ENCODE measurements around the gene SEC24D. TPM values are rescaled to one million over a fixed set of nuclear protein-coding genes. Genes with fewer than 3 reads are reported as not detected.

The SEC24D gene
- total RNA-seq, 4 donors from 2014 or later: 47.4 to 54.9 (median 52.8) TPM

- DNase-seq (ENCODE audit: low spot score) (no peak), ATAC-seq (ENCODE audit: low FRiP score) (no peak)
- no peak for TF ChIP-seq CTCF (IDR thresholded peaks at IDR 0.05)
Observed at GRCh38 chr4:118774989-118775388, 60.9 kb downstream of the SEC24D start.

DNA sequence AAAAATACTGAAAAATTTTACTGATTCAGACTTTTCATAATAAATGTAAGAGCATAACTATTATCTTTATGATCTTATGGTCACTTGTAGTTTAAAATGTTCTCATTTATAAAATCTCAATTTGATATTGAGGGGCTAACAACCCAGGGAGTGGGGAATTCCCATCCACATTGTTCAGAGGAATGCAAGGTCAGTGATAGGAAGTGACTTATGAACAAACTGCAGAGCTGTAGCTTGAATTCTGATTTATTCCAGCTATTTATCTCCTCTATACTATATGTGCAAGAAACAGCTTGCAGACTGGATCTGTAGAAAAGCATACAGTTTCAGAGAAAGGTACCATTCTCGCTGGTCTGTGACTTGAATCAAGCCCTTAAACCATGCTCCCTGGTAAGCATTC, 61.6 kb downstream of the SEC24D start:
- no peak for DNase-seq (ENCODE audit: low spot score)
- TF ChIP-seq CTCF (IDR thresholded peaks at IDR 0.05): no peak
- ATAC-seq (ENCODE audit: low FRiP score): no peak

DNA sequence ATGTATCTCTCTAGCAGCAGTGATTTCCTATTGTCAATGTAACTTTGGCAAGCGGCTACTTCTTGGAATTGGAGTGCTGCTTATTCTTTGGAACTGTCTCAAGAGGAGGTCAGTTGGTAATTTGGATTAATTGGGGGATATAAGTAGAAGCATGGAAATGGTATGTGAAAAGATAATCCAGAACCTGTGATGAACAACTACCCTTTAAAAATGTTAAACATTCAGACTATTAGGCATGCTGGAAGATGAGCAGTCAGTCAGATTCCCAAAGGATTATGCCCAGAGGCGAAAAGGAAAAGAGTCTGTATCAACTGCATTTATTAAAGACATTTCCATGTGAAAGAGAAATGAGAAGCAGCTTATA, 62.5 kb downstream of the SEC24D start:
- ATAC-seq (ENCODE audit: low FRiP score) (no peak), DNase-seq (ENCODE audit: low spot score) (no peak)
- TF ChIP-seq CTCF (IDR thresholded peaks at IDR 0.05): no peak

DNA sequence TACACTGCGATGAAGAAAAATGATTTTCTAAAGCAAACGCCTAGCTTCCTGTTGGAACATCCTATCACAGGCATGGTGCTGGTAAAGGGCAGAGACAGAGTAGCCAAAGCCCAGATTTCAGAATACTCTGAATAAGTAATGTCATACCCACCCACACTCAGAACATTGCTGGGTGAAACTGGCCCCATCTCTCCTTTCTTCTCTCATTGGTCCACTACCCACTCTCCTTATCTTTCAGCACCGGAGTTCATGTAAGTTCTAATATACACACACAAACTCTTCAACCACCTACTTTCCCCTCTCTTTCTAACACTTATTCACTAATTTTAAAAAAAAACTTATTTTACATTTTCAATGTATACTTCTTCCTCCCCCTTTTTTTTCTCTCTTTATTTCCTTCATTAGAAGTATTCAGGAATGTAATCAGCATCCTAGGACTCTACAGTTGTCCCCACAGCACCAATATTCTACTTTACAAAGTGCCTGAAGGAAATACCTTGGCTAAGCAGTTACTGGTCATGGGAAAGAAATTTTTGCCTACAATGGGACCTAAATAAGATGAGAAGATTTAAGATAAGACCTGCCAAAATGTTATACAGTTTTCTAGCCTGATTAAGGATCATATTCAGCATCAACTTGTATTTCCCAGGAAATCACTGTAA, 63.0 kb downstream of the SEC24D start:
- DNase-seq (ENCODE audit: low spot score) (no peak), ATAC-seq (ENCODE audit: low FRiP score) (peak; percentile 89)
- TF ChIP-seq CTCF (IDR thresholded peaks at IDR 0.05): no peak

DNA sequence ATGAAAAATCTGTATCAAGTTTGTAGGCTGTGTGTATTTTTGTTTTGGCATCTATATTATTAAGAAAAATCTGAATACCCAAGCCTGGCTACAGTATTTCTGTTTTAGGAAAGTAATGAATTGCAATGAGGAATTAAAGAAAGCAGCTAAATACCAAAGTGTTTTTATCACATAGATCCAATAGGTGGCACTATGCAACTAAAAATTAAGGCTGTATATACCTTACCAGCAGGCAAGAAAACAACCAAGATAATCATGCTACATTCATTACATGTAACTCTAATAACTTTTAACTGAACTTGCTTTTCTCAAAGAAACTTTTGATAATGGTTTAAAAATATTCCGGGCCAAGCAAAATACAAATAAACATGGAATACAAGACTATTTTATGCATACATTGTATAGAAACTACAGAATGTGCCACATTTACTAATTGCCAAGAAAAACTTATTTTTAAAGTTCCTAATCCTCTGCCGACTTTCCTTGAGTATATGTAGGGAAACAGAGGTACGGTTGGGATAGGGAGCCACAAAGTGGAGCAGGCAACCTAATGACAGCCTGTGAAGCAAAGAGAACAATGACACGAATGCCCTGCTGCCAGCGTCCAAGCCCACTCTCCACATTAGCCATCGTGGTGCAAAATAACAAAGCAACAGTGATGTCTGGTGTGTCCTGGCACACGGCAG, 63.7 kb downstream of the SEC24D start:
- no peak for DNase-seq (ENCODE audit: low spot score)
- ATAC-seq (ENCODE audit: low FRiP score): peak; percentile 67
- TF ChIP-seq CTCF (IDR thresholded peaks at IDR 0.05): no peak

DNA sequence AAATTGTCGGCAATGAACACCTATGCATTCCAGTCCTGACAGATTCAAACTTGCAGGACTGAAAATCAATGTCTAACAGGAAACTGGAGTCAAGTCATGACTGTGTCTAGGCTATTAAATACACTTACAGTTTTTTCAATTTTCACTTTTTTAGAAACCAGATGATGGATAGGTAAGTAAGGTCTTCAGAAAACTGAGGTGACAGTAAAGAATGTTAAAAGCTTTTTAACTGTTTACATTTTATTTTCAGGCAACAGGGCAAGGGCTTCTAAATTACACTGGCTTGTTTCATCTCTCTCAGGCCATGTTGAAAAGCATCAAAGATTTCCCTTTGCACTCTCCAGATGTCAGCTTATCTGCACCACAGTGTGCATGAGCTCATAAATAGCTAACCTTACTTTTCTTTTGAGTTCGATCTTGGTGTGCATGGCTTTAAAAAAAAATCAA, 65.2 kb downstream of the SEC24D start:
- TF ChIP-seq CTCF (IDR thresholded peaks at IDR 0.05): no peak
- no peak for DNase-seq (ENCODE audit: low spot score)
- no peak for ATAC-seq (ENCODE audit: low FRiP score)

DNA sequence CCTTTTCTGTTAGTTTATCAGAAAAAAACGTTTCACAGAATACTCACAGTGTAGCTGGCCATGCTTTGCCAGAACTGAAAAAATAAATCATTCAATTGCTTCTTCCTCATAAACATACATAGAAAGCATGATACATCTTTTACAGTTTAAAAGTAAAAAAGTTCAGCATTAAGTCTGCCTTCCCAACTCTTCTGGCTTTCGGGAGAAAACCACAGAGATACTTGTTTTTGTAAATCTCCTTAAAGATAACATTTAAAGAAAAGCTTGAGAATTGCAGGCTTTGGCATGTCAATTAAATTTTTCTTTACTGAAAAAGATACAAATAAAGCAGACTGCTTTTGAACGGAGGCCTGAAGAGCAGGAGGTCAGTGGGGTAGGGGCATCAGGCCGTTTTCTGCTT, 66.8 kb downstream of the SEC24D start:
- ATAC-seq (ENCODE audit: low FRiP score) (no peak), DNase-seq (ENCODE audit: low spot score) (no peak)
- no peak for TF ChIP-seq CTCF (IDR thresholded peaks at IDR 0.05)
